ENCODE results near the gene ZNF32. TPM values are rescaled to one million over a fixed set of nuclear protein-coding genes. Genes with fewer than 3 reads are reported as not detected.

Gene ZNF32
- total and polyA plus RNA-seq, 2 of the 8 experiments (the other 6 are each of a cell fraction or from before 2014, with no cell fraction given) = 17.2 to 22.5 TPM

- H3K27me3 ChIP-seq (replicated peaks in 1 of 4; ENCODE audit: control insufficient read depth in 3 of 4, extremely low read depth in 1 of 4, insufficient read depth in 3 of 4, low read length in 3 of 4) = peaks cover 0 to 36% (median 21%) of the 10 kb centered on the region in 4 experiments; a peak in 6 of 7 replicates
- no peak overlapping the region for H2BK15ac ChIP-seq (ENCODE audit: low read length)
- no peak overlapping the region for H2BK12ac ChIP-seq (ENCODE audit: low read depth, low read length)
- H2BK20ac ChIP-seq (ENCODE audit: low read length) = no peak overlapping the region
- H3K4me3 ChIP-seq (ENCODE audit: extremely low read depth in 1 of 4, insufficient read depth in 2 of 4, low read depth in 3 of 4, low read length in 4 of 4) = no peak overlapping the region
- CTCF ChIA-PET (ENCODE audit: partially characterized antibody) = interaction anchor here (0.9 to 3.3 kb wide), 3 partner anchors 11 to 384 kb away, joined by 3 to 21 read pairs (median 10); no protein-coding TSS in a partner anchor
- H2BK120ac ChIP-seq (replicated peaks; ENCODE audit: low read depth, low read length) = no peak overlapping the region
- WGBS, 2 experiments (ENCODE audit: extremely low coverage in 1 of 2, insufficient coverage in 1 of 2, insufficient read length in 1 of 2, insufficient replicate concordance in 2 of 2, low coverage in 1 of 2, low lambda C conversion rate in 2 of 2, missing lambda C conversion rate in 1 of 2) = 85% methylated on average over 3 of the region's 3 CpGs; no CpG with 5 or more reads in 1 of the 2 experiments
- POLR2A ChIA-PET (ENCODE audit: partially characterized antibody) = no interaction called here
- H3K9ac ChIP-seq (replicated peaks in 1 of 4; ENCODE audit: extremely low read depth in 1 of 4, low read depth in 3 of 4, low read length in 3 of 4) = no peak overlapping the region
- H3K23me2 ChIP-seq (ENCODE audit: low read depth, low read length) = peaks cover 15% of the 10 kb centered on the region; the same call in 1 of the 2 replicates
- H3K18ac ChIP-seq (ENCODE audit: extremely low read depth, low read length) = no peak overlapping the region
- no peaks in the 10 kb centered on the region for H3K79me1 ChIP-seq (ENCODE audit: low read depth, low read length)
- no peaks in the 10 kb centered on the region for H3K36me3 ChIP-seq (ENCODE audit: control insufficient read depth in 2 of 4, insufficient read depth in 4 of 4, low read length in 3 of 4)
- H3K4ac ChIP-seq (replicated peaks; ENCODE audit: insufficient read length, low read depth, low read length) = no peak overlapping the region
- no peaks in the 10 kb centered on the region for H3K9me3 ChIP-seq (ENCODE audit: insufficient read depth in 2 of 2, low read depth in 1 of 2, low read length in 1 of 2)
- H2AFZ ChIP-seq (ENCODE audit: low read length) = no peak overlapping the region
- no peak overlapping the region for H3K4me2 ChIP-seq (ENCODE audit: insufficient read depth in 1 of 2, low read depth in 2 of 2, low read length in 2 of 2)
- no peak overlapping the region for H2BK5ac ChIP-seq (ENCODE audit: low read depth, low read length)
- H3K56ac ChIP-seq (replicated peaks; ENCODE audit: insufficient read length, low read depth, low read length) = no peak overlapping the region
- no peak overlapping the region for H3K14ac ChIP-seq (ENCODE audit: insufficient read length)
- no peak overlapping the region for H3K23ac ChIP-seq (ENCODE audit: insufficient read length)
- peaks cover 0 to 8% of the 10 kb centered on the region in 2 experiments for H4K20me1 ChIP-seq (replicated peaks in 1 of 2; ENCODE audit: control insufficient read depth in 1 of 2, insufficient read depth in 2 of 2, low read length in 2 of 2)
- H3K79me2 ChIP-seq (ENCODE audit: control insufficient read depth in 1 of 2, insufficient read depth in 2 of 2, low read length in 2 of 2) = no peaks in the 10 kb centered on the region
- no peak overlapping the region for H4K91ac ChIP-seq (replicated peaks; ENCODE audit: insufficient read length, low read length)
- no peak overlapping the region; the same call in 1 of the 2 replicates for H4K8ac ChIP-seq (ENCODE audit: extremely low read depth, insufficient read depth, low read length)
- H3K4me1 ChIP-seq (replicated peaks in 1 of 4; ENCODE audit: control insufficient read depth in 3 of 4, insufficient read depth in 4 of 4, low read length in 3 of 4) = peaks cover 0 to 3% (median 1%) of the 10 kb centered on the region in 4 experiments; a peak in 4 of 7 replicates
- H2AK5ac ChIP-seq (ENCODE audit: low read depth, low read length) = no peak overlapping the region
- DNase-seq (ENCODE audit: low read depth in 1 of 2, low spot score in 2 of 2) = no peak
- no peak overlapping the region for H4K5ac ChIP-seq (ENCODE audit: insufficient read length, low read depth, low read length)
- no peak for FAIRE-seq
- no peak overlapping the region for H3K27ac ChIP-seq (ENCODE audit: low read depth, low read length)
- TF ChIP-seq CBX8 (IDR thresholded peaks at IDR 0.05; ENCODE audit: borderline replicate concordance, low read depth, low read length) (no peak), RNF2 (IDR thresholded peaks at IDR 0.05; ENCODE audit: borderline replicate concordance, low read depth, low read length, missing control alignments, poor library complexity, severe bottlenecking) (no peak), HDAC2 (IDR thresholded peaks at IDR 0.05; ENCODE audit: borderline replicate concordance in 1 of 2, low read depth in 2 of 2, low read length in 2 of 2) (no peak), SIRT6 (IDR thresholded peaks at IDR 0.05; ENCODE audit: low read length) (no peak), TEAD4 (IDR thresholded peaks at IDR 0.05; ENCODE audit: low read depth, low read length) (no peak), KDM1A (IDR thresholded peaks at IDR 0.05; ENCODE audit: borderline replicate concordance, low read length) (no peak), CREB1 (IDR thresholded peaks at IDR 0.05) (no peak), TCF12 (IDR thresholded peaks at IDR 0.05; ENCODE audit: low read depth, low read length) (no peak), GTF2F1 (IDR thresholded peaks at IDR 0.05; ENCODE audit: borderline replicate concordance, low read depth, low read length) (no peak), TBP (IDR thresholded peaks at IDR 0.05; ENCODE audit: low read depth, low read length) (no peak), EGR1 (IDR thresholded peaks at IDR 0.05; ENCODE audit: borderline replicate concordance, low read depth, low read length) (no peak), SRF (IDR thresholded peaks at IDR 0.05; ENCODE audit: low read depth, low read length) (no peak)
- TF ChIP-seq, protein P1, sequence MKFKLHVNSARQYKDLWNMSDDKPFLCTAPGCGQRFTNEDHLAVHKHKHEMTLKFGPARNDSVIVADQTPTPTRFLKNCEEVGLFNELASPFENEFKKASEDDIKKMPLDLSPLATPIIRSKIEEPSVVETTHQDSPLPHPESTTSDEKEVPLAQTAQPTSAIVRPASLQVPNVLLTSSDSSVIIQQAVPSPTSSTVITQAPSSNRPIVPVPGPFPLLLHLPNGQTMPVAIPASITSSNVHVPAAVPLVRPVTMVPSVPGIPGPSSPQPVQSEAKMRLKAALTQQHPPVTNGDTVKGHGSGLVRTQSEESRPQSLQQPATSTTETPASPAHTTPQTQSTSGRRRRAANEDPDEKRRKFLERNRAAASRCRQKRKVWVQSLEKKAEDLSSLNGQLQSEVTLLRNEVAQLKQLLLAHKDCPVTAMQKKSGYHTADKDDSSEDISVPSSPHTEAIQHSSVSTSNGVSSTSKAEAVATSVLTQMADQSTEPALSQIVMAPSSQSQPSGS (IDR thresholded peaks at IDR 0.05; ENCODE audit: low read length) = no peak
Observed at GRCh38 chr10:43693602-43694001, 44.9 kb upstream of the ZNF32 start.
